Sigmoid colon (tissue), 7 donors: ENCODE data around the gene SYNJ2. TPM values are rescaled to one million over a fixed set of nuclear protein-coding genes. Genes with fewer than 3 reads are reported as not detected.

ENCODE experiments used
- DNase-seq: peaks from one replicate; pipeline ENCODE4 v3.0.0-alpha.2; 2019
- H3K27ac ChIP-seq, 4 donors: fragments of 200-600 bp; sonication (generic); one replicate each; pipeline ENCODE4 v1.5.1; 2016 to 2019; ENCODE audit warnings: mild to moderate bottlenecking in 1 of 4
- H3K27me3 ChIP-seq, 3 donors: fragments of 200-600 bp; sonication (generic); one replicate each; pipeline ENCODE4 v1.5.1; 2019; ENCODE audit warnings: mild to moderate bottlenecking in 1 of 3
- H3K36me3 ChIP-seq, 4 donors: fragments of 200-600 bp; sonication (generic); one replicate each; pipeline ENCODE4 v1.5.1; 2016 to 2019
- H3K4me1 ChIP-seq, 4 donors: fragments of 200-600 bp; sonication (generic); one replicate each; pipeline ENCODE4 v1.5.1; 2017 to 2019
- H3K4me3 ChIP-seq, 4 donors: fragments of 200-600 bp; sonication (generic); one replicate each; pipeline ENCODE4 v1.5.1; 2017 to 2019; ENCODE audit warnings: mild to moderate bottlenecking in 2 of 4, moderate library complexity in 1 of 4
- H3K9me3 ChIP-seq, 4 donors: fragments of 200-600 bp in 3 of 4; sonication (generic) in 3 of 4; one replicate each; pipeline versions ENCODE4 v1.5.1 to v1.6.1; 2013 to 2019
- EP300 ChIP-seq, 4 donors: sonication (generic); formaldehyde crosslinking; IDR thresholded peaks; one replicate each; pipeline ENCODE4 v1.6.1; 2017; ENCODE audit warnings: antibody characterized with exemption in 4 of 4
- POLR2A ChIP-seq, 2 donors: fragments of 450-650 bp; IDR thresholded peaks; one replicate each; pipeline ENCODE4 v1.6.1; 2016; ENCODE audit warnings: antibody characterized with exemption in 2 of 2, mild to moderate bottlenecking in 2 of 2, moderate library complexity in 2 of 2
- POLR2AphosphoS5 ChIP-seq, 4 donors: sonication (generic); formaldehyde crosslinking; IDR thresholded peaks; one replicate each; pipeline ENCODE4 v1.6.1; 2017; ENCODE audit warnings: antibody characterized with exemption in 4 of 4
- WGBS, 2 donors: extraction: QIAGEN DNeasy Blood & Tissue Kit; methylation state at CpG; one replicate each; pipeline ENCODE4 v1.1.7; 2013; 5-methylcytosine and 5-hydroxymethylcytosine counted together
- intact Hi-C: fragments of 100-400 bp; cut with DNase I; formaldehyde crosslinking; loops from one replicate; pipeline ENCODE4 v1.15.1; 2023
- polyA plus RNA-seq, 3 donors: library from polyadenylated mRNA; stranded (reverse); fragments of 200-250 nt; gene quantifications; one replicate each; pipeline ENCODE4 v1.2.3, GENCODE V29; 2013
- total RNA-seq, 4 donors: library from RNA; depleted of rRNA; stranded (reverse); fragments of >200 nt; gene quantifications; one replicate each; pipeline ENCODE4 v1.1.0, GENCODE V29; 2016
- TF ChIP-seq, protein P1 (sequence below), 4 experiments: fragments of 450-650 bp in 3 of 4; fragments of 200-600 bp in 1 of 4; IDR thresholded peaks; one replicate each; pipeline ENCODE4 v1.5.1; 2016 to 2019; ENCODE audit warnings: antibody characterized with exemption in 4 of 4, mild to moderate bottlenecking in 3 of 4, moderate library complexity in 2 of 4
- donor health status: healthy with polysubstance abuse.
- donor health status: Bipolar disorder and iron deficiency.
- donor health status: healthy.

The SYNJ2 gene
- total and polyA plus RNA-seq, 7 donors: 8.7 to 22.9 (median 12.9) TPM

GRCh38 chr6:158009114-158009891, 27.6 kb downstream of the SYNJ2 start:
- H3K27ac ChIP-seq: peak overlapping the region in 3 of 4 donors; percentile 34 to 63 (median 54)
- whole genome bisulfite sequencing, 2 donors: 29 to 62% methylated on average over 13 of the region's 13 CpGs
- intact Hi-C loops: no loop called here
- no peaks in the 10 kb centered on the region for H3K27me3 ChIP-seq
- H3K4me1 ChIP-seq: peaks cover 0 to 41% (median 32%) of the 10 kb centered on the region in 4 donors
- DNase-seq: peak; percentile 88
- no peaks in the 10 kb centered on the region for H3K9me3 ChIP-seq
- no peaks in the 10 kb centered on the region for H3K36me3 ChIP-seq
- TF ChIP-seq POLR2A (IDR thresholded peaks at IDR 0.05): no peak
- TF ChIP-seq POLR2AphosphoS5 (IDR thresholded peaks at IDR 0.05): peak in 2 of 4 donors; percentile 18 to 25
- H3K4me3 ChIP-seq: no peak overlapping the region

DNA sequence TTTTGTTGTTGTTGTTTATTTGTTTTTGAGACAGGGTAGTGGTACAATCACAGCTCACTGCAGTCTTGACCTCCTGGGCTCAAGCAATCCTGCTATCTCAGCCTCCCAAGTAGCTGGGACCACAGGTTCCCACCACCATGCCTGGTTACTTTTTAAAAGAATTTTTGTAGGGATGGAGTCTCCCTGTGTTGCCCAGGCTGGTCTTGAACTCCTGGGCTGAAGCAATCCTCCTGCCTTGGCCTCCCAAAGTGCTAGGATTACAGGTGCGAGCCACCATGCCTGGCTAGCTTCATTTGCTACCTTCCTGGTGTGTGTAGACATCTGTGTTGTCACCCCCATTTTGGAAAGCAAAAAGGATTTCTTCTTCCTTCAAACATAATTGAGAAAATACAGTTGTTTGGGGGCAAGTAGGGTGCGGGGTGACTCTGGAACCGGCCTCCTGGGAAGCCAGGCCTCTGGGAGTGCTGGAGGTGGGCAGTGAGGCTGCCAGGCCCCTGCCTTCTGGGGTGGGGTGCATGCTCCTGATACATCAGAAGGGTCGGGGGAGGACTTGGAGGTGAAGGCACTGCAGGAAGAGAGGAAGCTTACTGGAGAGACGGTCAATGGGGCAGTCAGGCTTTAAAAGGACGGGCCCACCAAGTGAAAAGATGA, 28.4 kb downstream of the SYNJ2 start:
- intact Hi-C loops: no loop called here
- DNase-seq: peak; percentile 45
- Histone ChIP-seq H3K4me1 (peaks cover 0 to 35% (median 27%) of the 10 kb centered on the region in 4 donors), H3K27me3 (no peaks in the 10 kb centered on the region), H3K27ac (peak overlapping the region in 2 of 4 donors; percentile 54 to 63), H3K9me3 (no peaks in the 10 kb centered on the region), H3K4me3 (no peak overlapping the region), H3K36me3 (no peaks in the 10 kb centered on the region)
- WGBS, 2 donors: 95 to 98% methylated on average over 6 of the region's 6 CpGs
- no peak for TF ChIP-seq POLR2A (IDR thresholded peaks at IDR 0.05)
- TF ChIP-seq, protein P1, sequence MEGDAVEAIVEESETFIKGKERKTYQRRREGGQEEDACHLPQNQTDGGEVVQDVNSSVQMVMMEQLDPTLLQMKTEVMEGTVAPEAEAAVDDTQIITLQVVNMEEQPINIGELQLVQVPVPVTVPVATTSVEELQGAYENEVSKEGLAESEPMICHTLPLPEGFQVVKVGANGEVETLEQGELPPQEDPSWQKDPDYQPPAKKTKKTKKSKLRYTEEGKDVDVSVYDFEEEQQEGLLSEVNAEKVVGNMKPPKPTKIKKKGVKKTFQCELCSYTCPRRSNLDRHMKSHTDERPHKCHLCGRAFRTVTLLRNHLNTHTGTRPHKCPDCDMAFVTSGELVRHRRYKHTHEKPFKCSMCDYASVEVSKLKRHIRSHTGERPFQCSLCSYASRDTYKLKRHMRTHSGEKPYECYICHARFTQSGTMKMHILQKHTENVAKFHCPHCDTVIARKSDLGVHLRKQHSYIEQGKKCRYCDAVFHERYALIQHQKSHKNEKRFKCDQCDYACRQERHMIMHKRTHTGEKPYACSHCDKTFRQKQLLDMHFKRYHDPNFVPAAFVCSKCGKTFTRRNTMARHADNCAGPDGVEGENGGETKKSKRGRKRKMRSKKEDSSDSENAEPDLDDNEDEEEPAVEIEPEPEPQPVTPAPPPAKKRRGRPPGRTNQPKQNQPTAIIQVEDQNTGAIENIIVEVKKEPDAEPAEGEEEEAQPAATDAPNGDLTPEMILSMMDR (IDR thresholded peaks at IDR 0.05): no peak
- TF ChIP-seq EP300 (IDR thresholded peaks at IDR 0.05): no peak
- TF ChIP-seq POLR2AphosphoS5 (IDR thresholded peaks at IDR 0.05): no peak

DNA sequence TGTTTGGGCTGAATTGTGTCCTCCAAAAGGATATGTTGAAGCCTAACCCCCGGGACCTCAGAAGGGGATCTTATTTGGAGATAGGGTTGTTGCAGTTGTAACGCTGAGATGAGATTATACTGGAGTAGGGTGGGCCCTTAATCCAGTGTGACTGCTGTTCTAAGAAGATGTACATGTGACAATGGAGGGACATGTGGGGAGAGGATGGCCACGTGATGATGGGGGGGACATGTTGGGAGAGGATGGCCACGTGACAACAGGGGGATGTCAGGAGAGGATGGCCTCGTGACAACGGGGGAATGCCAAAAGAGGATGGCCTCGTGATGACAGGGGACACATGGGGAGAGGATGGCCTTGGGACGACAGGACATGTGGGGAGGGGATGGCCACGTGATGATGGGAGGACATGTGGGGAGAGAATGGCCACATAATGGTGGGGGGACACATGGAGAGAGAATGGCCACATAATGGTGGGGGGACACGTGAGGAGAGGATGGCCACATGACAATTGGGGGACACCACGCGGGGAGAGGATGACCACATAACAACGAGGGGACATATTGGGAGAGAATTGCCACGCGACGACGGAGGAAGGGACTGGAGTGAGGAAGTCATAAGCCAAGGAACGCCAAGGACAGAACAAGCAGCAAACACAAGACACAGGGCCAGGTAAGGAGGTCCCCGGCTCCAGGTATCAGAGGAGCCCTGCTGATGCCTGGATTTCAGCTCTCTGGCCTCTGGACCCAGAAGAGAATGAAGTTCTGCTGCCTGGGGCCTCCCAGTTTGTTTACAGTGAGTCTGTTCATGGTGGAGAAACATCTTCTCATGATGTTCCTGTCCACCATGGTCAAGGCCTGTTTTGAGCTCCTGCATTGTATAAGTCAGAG, 29.2 kb downstream of the SYNJ2 start:
- peak; percentile 48 for DNase-seq
- H3K27ac ChIP-seq: no peak overlapping the region
- no peaks in the 10 kb centered on the region for H3K27me3 ChIP-seq
- intact Hi-C loops: no loop called here
- WGBS, 2 donors: 96 to 97% methylated on average over 19 of the region's 19 CpGs
- peaks cover 0 to 31% (median 26%) of the 10 kb centered on the region in 4 donors for H3K4me1 ChIP-seq
- H3K36me3 ChIP-seq: no peaks in the 10 kb centered on the region
- H3K9me3 ChIP-seq: no peaks in the 10 kb centered on the region
- no peak overlapping the region for H3K4me3 ChIP-seq
- TF ChIP-seq POLR2A (IDR thresholded peaks at IDR 0.05) (no peak), POLR2AphosphoS5 (IDR thresholded peaks at IDR 0.05) (no peak), EP300 (IDR thresholded peaks at IDR 0.05) (no peak)
- TF ChIP-seq, protein P1 (IDR thresholded peaks at IDR 0.05): no peak

- TF ChIP-seq POLR2AphosphoS5 (IDR thresholded peaks at IDR 0.05) (no peak), EP300 (IDR thresholded peaks at IDR 0.05) (no peak), POLR2A (IDR thresholded peaks at IDR 0.05) (no peak)
- TF ChIP-seq, protein P1 (IDR thresholded peaks at IDR 0.05): no peak
- no peaks in the 10 kb centered on the region for H3K9me3 ChIP-seq
- H3K4me1 ChIP-seq: peaks cover 0 to 31% (median 25%) of the 10 kb centered on the region in 4 donors
- H3K27me3 ChIP-seq: no peaks in the 10 kb centered on the region
- intact Hi-C loops: no loop called here
- no peak overlapping the region for H3K4me3 ChIP-seq
- H3K27ac ChIP-seq: no peak overlapping the region
- H3K36me3 ChIP-seq: no peaks in the 10 kb centered on the region
- 19 to 59% methylated on average over 6 of the region's 6 CpGs for WGBS, 2 donors
- DNase-seq: no peak
Measured at GRCh38 chr6:158011478-158011920, 29.8 kb downstream of the SYNJ2 start.
